ENCODE results near the gene CDC42BPA. TPM values are rescaled to one million over a fixed set of nuclear protein-coding genes. Genes with fewer than 3 reads are reported as not detected.

CDC42BPA gene
- polyA plus RNA-seq, 3 donors = 0.20 to 0.45 (median 0.39) TPM

GRCh38 chr1:227093309-227093708, 225.0 kb downstream of the CDC42BPA start:
- intact Hi-C loops (cut with micrococcal nuclease) = no loop called here
- WGBS (ENCODE audit: insufficient coverage) = no CpG with 5 or more reads among the region's 1 CpG
- no peak for DNase-seq

GRCh38 chr1:227092069-227092468, 226.2 kb downstream of the CDC42BPA start:
- H3K27me3 ChIP-seq (ENCODE audit: control insufficient read depth in 2 of 2, insufficient read depth in 2 of 2, low read length in 2 of 2) = no peaks in the 10 kb centered on the region
- no peaks in the 10 kb centered on the region for H3K4me1 ChIP-seq (ENCODE audit: control insufficient read depth in 1 of 2, insufficient read depth in 2 of 2, low read length in 2 of 2)
- Mint-ChIP-seq H3K4me3 (no peak overlapping the region), H3K36me3 (no peaks in the 10 kb centered on the region), H3K4me1 (peaks cover 3% of the 10 kb centered on the region), H3K27me3 (ENCODE audit: low read depth in 3 of 3) (no peaks in the 10 kb centered on the region), H3K27ac (no peak overlapping the region), H3K9me3 (peaks cover 0 to 3% (median 0%) of the 10 kb centered on the region in 7 donors)
- no peak for DNase-seq
- no peaks in the 10 kb centered on the region for H3K9me3 ChIP-seq (replicated peaks in 1 of 2; ENCODE audit: control insufficient read depth in 1 of 2, insufficient read depth in 1 of 2, low read length in 2 of 2)
- H2AFZ ChIP-seq (ENCODE audit: insufficient read depth, low read depth, low read length, poor library complexity, severe bottlenecking) = no peak overlapping the region
- H3K4me2 ChIP-seq (replicated peaks; ENCODE audit: extremely low read depth, low read length, poor library complexity, severe bottlenecking) = no peak overlapping the region
- H4K20me1 ChIP-seq (ENCODE audit: insufficient read depth, low read length) = no peaks in the 10 kb centered on the region
- no peaks in the 10 kb centered on the region for H3K79me2 ChIP-seq (ENCODE audit: insufficient read depth, low read length)
- no peaks in the 10 kb centered on the region for H3K36me3 ChIP-seq (replicated peaks in 1 of 2; ENCODE audit: control insufficient read depth in 1 of 2, insufficient read depth in 2 of 2, low read length in 2 of 2)
- H3K4me3 ChIP-seq (replicated peaks in 1 of 3; ENCODE audit: low read depth in 2 of 3, low read length in 3 of 3) = no peak overlapping the region
- intact Hi-C loops (cut with micrococcal nuclease) = no loop called here
- no peak overlapping the region for H3K9ac ChIP-seq (ENCODE audit: insufficient read depth, low read length, poor library complexity, severe bottlenecking)
- TF ChIP-seq CTCF (IDR thresholded peaks at IDR 0.05) = no peak
- no peak overlapping the region for H3K27ac ChIP-seq (ENCODE audit: low read depth in 1 of 2, low read length in 2 of 2)
- no CpG with 5 or more reads among the region's 1 CpG for WGBS (ENCODE audit: insufficient coverage)

More at GRCh38 chr1:227093309-227093708, 225.0 kb downstream of the CDC42BPA start:
- no peak overlapping the region for H3K9ac ChIP-seq (ENCODE audit: insufficient read depth, low read length, poor library complexity, severe bottlenecking)
- H3K9me3 ChIP-seq (replicated peaks in 1 of 2; ENCODE audit: control insufficient read depth in 1 of 2, insufficient read depth in 1 of 2, low read length in 2 of 2) = no peaks in the 10 kb centered on the region
- Mint-ChIP-seq H3K27ac (no peak overlapping the region), H3K4me1 (no peaks in the 10 kb centered on the region), H3K4me3 (no peak overlapping the region), H3K9me3 (peaks cover 0 to 3% (median 0%) of the 10 kb centered on the region in 7 donors), H3K36me3 (no peaks in the 10 kb centered on the region), H3K27me3 (ENCODE audit: low read depth in 3 of 3) (no peaks in the 10 kb centered on the region)
- H3K4me2 ChIP-seq (replicated peaks; ENCODE audit: extremely low read depth, low read length, poor library complexity, severe bottlenecking) = no peak overlapping the region
- H3K27me3 ChIP-seq (ENCODE audit: control insufficient read depth in 2 of 2, insufficient read depth in 2 of 2, low read length in 2 of 2) = no peaks in the 10 kb centered on the region
- no peak overlapping the region for H2AFZ ChIP-seq (ENCODE audit: insufficient read depth, low read depth, low read length, poor library complexity, severe bottlenecking)
- H3K4me1 ChIP-seq (ENCODE audit: control insufficient read depth in 1 of 2, insufficient read depth in 2 of 2, low read length in 2 of 2) = no peaks in the 10 kb centered on the region
- H3K36me3 ChIP-seq (replicated peaks in 1 of 2; ENCODE audit: control insufficient read depth in 1 of 2, insufficient read depth in 2 of 2, low read length in 2 of 2) = no peaks in the 10 kb centered on the region
- TF ChIP-seq CTCF (IDR thresholded peaks at IDR 0.05) = no peak
- H3K27ac ChIP-seq (ENCODE audit: low read depth in 1 of 2, low read length in 2 of 2) = no peak overlapping the region
- no peak overlapping the region for H3K4me3 ChIP-seq (replicated peaks in 1 of 3; ENCODE audit: low read depth in 2 of 3, low read length in 3 of 3)
- no peaks in the 10 kb centered on the region for H3K79me2 ChIP-seq (ENCODE audit: insufficient read depth, low read length)
- H4K20me1 ChIP-seq (ENCODE audit: insufficient read depth, low read length) = no peaks in the 10 kb centered on the region
